Activated T-cell treated with anti-CD3 and anti-CD28 coated beads for 24 hours (primary cell): ENCODE results near the gene STAG3.
"Not testable (repeated sequence)": the region's sequence is repeated elsewhere in the genome, so short reads cannot be mapped to it uniquely, and the experiment has no call there.

ENCODE experiments used
- DNase-seq: peaks from one replicate; pipeline ENCODE4 v3.0.0-alpha.2; 2020; ENCODE audit warnings: low read depth

STAG3 gene

DNA sequence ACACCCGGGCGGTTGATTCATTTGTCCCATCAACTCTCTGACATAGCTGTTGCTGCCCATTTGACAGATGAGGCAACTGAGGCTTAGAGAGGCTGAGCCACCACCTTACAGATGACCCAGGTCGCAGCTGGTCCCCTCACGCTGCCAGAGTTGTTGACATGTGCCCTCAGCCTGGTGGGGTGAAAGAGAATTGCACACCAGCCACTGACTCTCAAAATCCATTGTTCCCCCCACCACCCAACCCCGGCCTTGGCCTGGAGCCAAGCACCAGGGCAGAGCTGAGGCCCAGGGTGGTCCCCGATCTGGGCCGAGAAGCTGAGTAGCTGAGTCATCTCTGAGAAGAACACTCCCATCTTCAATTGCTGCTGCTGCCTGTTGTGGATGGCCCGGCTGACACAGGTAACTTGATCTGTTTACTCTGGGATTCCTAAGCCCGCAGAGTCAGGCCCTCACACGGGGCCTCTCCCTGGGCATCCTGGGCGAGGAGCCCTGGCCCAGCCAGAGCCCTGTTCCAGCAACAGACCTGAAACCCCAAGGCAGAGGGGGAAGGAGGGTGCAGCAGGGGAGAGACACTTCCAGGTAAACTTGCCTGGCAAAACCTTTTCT lies 69.5 kb downstream of the STAG3 start:
- DNase-seq: no peak

DNA sequence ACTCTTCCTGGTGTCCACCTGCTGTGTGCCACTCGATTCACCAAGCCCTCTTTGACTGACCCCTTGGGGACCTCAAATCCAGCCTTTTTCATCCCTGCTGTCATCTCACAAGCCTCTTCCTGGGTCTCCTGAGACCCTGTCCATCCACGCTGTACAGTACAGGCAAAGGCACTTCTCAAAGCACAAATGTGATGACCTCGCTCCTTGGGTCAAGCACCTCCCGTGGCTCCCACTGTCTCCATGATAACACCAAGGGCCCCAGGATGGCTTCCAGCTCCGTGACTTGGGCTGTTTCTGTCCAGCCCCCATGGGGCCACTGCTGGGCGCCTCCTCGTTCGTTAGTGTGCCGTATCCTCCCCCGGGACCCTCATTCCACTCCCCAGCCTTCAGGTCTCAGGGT lies 70.8 kb downstream of the STAG3 start:
- no peak for DNase-seq

DNA sequence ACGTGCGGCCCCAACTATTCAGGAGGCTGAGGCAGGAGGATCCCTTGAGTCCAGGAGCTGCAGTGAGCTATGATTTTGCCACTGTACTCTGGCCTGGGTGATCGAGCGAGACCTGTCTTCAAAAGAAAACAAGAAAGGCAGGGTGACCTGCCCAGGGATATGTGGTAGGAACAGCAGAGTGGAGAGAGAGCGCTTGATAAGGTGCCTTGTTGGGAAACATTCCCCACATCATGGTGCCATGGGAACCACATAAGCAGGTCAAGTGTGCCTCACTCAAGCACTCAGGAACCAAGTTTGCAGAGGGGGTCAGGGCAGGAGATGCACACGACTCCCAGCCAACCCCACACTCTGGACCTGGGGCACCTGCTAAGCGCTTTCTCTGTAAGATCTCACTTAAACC lies 79.3 kb downstream of the STAG3 start:
- no peak for DNase-seq

DNA sequence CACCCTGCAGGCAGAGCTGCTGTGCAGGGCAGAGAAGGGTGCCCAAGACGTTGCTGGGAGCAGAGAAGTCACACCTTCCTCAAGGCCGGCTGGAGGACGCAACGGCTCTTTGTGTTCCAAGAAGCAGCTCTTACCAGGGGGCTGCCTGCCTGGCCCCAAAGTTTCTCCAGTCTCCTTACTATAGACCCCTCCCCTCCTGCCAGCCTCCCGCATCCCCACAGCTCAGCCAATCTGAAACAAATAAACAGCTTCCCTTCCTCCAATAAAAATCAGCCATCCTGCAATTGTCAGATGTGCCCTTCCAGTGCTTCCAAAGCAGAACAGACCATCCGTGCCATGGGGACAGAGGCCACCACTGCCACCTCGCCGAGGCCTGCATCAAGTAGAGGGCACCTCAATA lies 82.3 kb downstream of the STAG3 start:
- not testable (repeated sequence) for DNase-seq

DNA sequence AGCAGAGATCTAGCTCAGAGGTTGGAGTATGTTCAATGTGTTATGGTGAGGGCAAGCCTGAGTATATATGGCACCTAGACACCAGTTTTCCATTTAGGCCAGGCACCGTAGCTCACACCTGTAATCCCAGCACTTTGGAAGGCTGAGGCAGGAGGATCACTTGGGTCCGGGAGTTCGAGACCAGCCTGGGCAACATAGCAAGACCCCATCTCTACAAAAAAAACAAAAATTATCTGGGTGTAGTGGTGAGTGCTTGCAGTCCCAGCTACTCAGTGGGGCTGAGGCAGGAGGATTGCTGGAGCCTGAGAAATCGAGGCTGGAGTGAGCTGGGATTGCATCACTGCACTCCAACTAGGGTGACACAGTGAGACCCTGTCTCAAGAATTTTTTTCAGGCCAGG lies 85.2 kb downstream of the STAG3 start:
- DNase-seq: not testable (repeated sequence)
